PFSK-1 (cell line): Measurements from ENCODE around the gene DHX34.

Source experiments
- FOXP2 ChIP-seq: optimal IDR thresholded peaks from 2 replicates; pipeline ENCODE3; 2011; ENCODE audit warnings: borderline replicate concordance, control low read depth, inconsistent platforms; ENCODE audit not compliant: insufficient read depth; ENCODE audit errors: extremely low read length, extremely low read depth
- POLR2AphosphoS5 ChIP-seq: IDR thresholded peaks from 2 replicates; pipeline ENCODE4 v1.6.1; 2012; ENCODE audit warnings: low read depth, mild to moderate bottlenecking, control low read depth, low read length, moderate library complexity

DNA sequence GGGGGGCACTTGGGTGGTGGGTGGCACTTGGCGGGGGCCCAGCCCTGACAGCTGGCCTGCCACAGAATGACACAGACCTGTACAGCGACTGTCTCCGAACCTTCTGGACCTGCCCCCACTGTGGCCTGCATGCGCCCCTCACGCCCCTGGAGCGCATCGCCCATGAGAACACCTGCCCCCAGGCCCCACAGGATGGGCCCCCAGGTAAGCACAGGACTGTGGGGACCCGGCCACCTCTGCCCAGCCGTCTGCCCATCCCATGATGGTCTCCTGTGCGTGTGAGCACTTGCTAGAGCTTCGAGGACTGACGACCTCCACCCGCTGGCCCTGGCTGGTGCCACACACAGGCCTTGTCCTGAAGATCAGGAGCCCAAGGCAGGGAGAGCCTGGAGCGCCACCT lies 32.0 kb downstream of the DHX34 start:
- TF ChIP-seq POLR2AphosphoS5 (no peak), FOXP2 (no peak)
